ENCODE measurements around the gene ZNF398.
A peak's percentile ranks its signal among the peaks of the same experiment; 100 is the strongest.
"Not testable (repeated sequence)": the region's sequence is repeated elsewhere in the genome, so short reads cannot be mapped to it uniquely, and the experiment has no call there.

ZNF398 gene

GRCh38 chr7:149147072-149147751, at the start of gene ZNF398:
ZNF398 (plus strand) TSS chr7:149147453; CDS start chr7:149147743, 290 bp downstream.
- DNase-seq = peak; percentile 46

GRCh38 chr7:149099058-149099457, 48.2 kb upstream of the ZNF398 start:
- no peak for DNase-seq

GRCh38 chr7:149100821-149101220, 46.4 kb upstream of the ZNF398 start:
- no peak for DNase-seq

GRCh38 chr7:149102666-149103065, 44.6 kb upstream of the ZNF398 start:
- DNase-seq = no peak

GRCh38 chr7:149103424-149103823, 43.8 kb upstream of the ZNF398 start:
- no peak for DNase-seq

GRCh38 chr7:149104214-149104613, 43.0 kb upstream of the ZNF398 start:
- no peak for DNase-seq

GRCh38 chr7:149104749-149105148, 42.5 kb upstream of the ZNF398 start:
- no peak for DNase-seq

- DNase-seq = no peak
Observed at GRCh38 chr7:149109969-149110368, 37.3 kb upstream of the ZNF398 start.

- no peak for DNase-seq
Observed at GRCh38 chr7:149125189-149125862, 21.9 kb upstream of the ZNF398 start.

GRCh38 chr7:149125863-149126661, 21.2 kb upstream of the ZNF398 start, which contains the start of gene ZNF425:
ZNF425 (minus strand) TSS chr7:149126324; CDS start chr7:149126213, 111 bp downstream.
- DNase-seq = peak; percentile 65

- no peak for DNase-seq
Observed at GRCh38 chr7:149126662-149127266, 20.5 kb upstream of the ZNF398 start.

- no peak for DNase-seq
Observed at GRCh38 chr7:149130572-149131198, 16.6 kb upstream of the ZNF398 start.

GRCh38 chr7:149133028-149133710, 14.1 kb upstream of the ZNF398 start:
- DNase-seq = no peak

- no peak for DNase-seq
Observed at GRCh38 chr7:149136118-149136517, 11.1 kb upstream of the ZNF398 start.

- DNase-seq = no peak
Observed at GRCh38 chr7:149140831-149141230, 6.4 kb upstream of the ZNF398 start.

- DNase-seq = no peak
Observed at GRCh38 chr7:149141893-149142292, 5.4 kb upstream of the ZNF398 start.

- not testable (repeated sequence) for DNase-seq
Observed at GRCh38 chr7:149144436-149144922, 2.8 kb upstream of the ZNF398 start.

GRCh38 chr7:149145031-149145845, 2.0 kb upstream of the ZNF398 start:
- no peak for DNase-seq

- DNase-seq = peak; percentile 6
Observed at GRCh38 chr7:149147752-149148653, 750 bp downstream of the ZNF398 start.

GRCh38 chr7:149150981-149151380, 3.7 kb downstream of the ZNF398 start:
- no peak for DNase-seq
